K562 (cell line): Measurements from ENCODE around the gene HIVEP3. TPM values are rescaled to one million over a fixed set of nuclear protein-coding genes. Genes with fewer than 3 reads are reported as not detected.

Experiments
- CHD4 ChIP-seq: fragments of 200-600 bp; sonication (generic); IDR thresholded peaks from 3 replicates; pipeline ENCODE4 v1.6.1; 2012; ENCODE audit warnings: low read depth, mild to moderate bottlenecking, mixed read lengths, low read length, inconsistent platforms; ENCODE audit not compliant: insufficient read depth, insufficient replicate concordance, poor library complexity, severe bottlenecking
- CREB3 ChIP-seq: fragments of 450-650 bp; conservative IDR thresholded peaks from 2 replicates; pipeline ENCODE4 v1.6.1; 2016; ENCODE audit warnings: missing genetic modification characterization, low read depth, mild to moderate bottlenecking, missing compliant biosample characterization, moderate library complexity
- CSDE1 ChIP-seq, 2 experiments: fragments of 450-650 bp; IDR thresholded peaks; 2 replicates each; pipeline ENCODE4 v1.6.1; 2016; ENCODE audit warnings: mild to moderate bottlenecking in 1 of 2
- EGR1 ChIP-seq: fragments of 450-650 bp; conservative IDR thresholded peaks from 2 replicates; pipeline ENCODE4 v1.6.1; 2017; ENCODE audit warnings: mild to moderate bottlenecking
- EWSR1 ChIP-seq: fragments of 450-650 bp; IDR thresholded peaks from 2 replicates; pipeline ENCODE4 v1.6.1; 2018; ENCODE audit warnings: borderline replicate concordance, mild to moderate bottlenecking, low read depth, moderate library complexity; ENCODE audit not compliant: partially characterized antibody
- FOSL1 ChIP-seq: fragments of 200-800 bp; sonication (Bioruptor generic); conservative IDR thresholded peaks from 2 replicates; pipeline ENCODE4 v1.6.1; 2016; ENCODE audit warnings: missing genetic modification characterization, missing compliant biosample characterization
- RBM22 ChIP-seq: fragments of 200-400 bp; formaldehyde crosslinking; IDR thresholded peaks from 2 replicates; pipeline ENCODE4 v1.6.1; 2018; ENCODE audit warnings: low read length, low read depth; ENCODE audit not compliant: poor library complexity, severe bottlenecking
- SIN3B ChIP-seq: fragments of 450-650 bp; IDR thresholded peaks from 2 replicates; pipeline ENCODE4 v1.6.1; 2017; ENCODE audit warnings: low read depth, mild to moderate bottlenecking, moderate library complexity
- SMAD4 ChIP-seq: fragments of 250-450 bp; sonication (Bioruptor Pico); conservative IDR thresholded peaks from 2 replicates; pipeline ENCODE4 v1.8.0; 2021; ENCODE audit warnings: inconsistent platforms, mild to moderate bottlenecking, moderate library complexity
- SRSF1 ChIP-seq: fragments of 200-400 bp; formaldehyde crosslinking; IDR thresholded peaks from 2 replicates; pipeline ENCODE4 v1.6.1; 2017; ENCODE audit warnings: mild to moderate bottlenecking, low read depth, low read length, moderate library complexity
- TAF15 ChIP-seq: fragments of 200-400 bp; formaldehyde crosslinking; IDR thresholded peaks from 2 replicates; pipeline ENCODE4 v1.6.1; 2017; ENCODE audit warnings: mild to moderate bottlenecking, low read depth, low read length, moderate library complexity
- TCF15 ChIP-seq: fragments of 250-450 bp; sonication (Bioruptor Pico); IDR thresholded peaks from 2 replicates; pipeline ENCODE4 v1.8.0; 2022; ENCODE audit warnings: moderate library complexity, mild to moderate bottlenecking, inconsistent platforms
- ZFP91 ChIP-seq: sonication (generic); formaldehyde crosslinking; IDR thresholded peaks from 2 replicates; pipeline ENCODE4 v1.8.0; 2022; ENCODE audit warnings: mild to moderate bottlenecking, missing genetic modification reagents
- ZFPM2 ChIP-seq: fragments of 250-450 bp; sonication (Bioruptor Pico); IDR thresholded peaks from 2 replicates; pipeline ENCODE4 v1.5.1; 2022; ENCODE audit warnings: mild to moderate bottlenecking
- ZNF175 ChIP-seq: fragments of 200-800 bp; sonication (Bioruptor generic); IDR thresholded peaks from 2 replicates; pipeline ENCODE4 v1.6.1; 2016; ENCODE audit warnings: low read depth, mild to moderate bottlenecking, missing genetic modification characterization, missing compliant biosample characterization
- ZNF449 ChIP-seq: fragments of 250-450 bp; sonication (Bioruptor Pico); IDR thresholded peaks from 2 replicates; pipeline ENCODE4 v1.8.0; 2022; ENCODE audit warnings: moderate library complexity, mild to moderate bottlenecking, inconsistent platforms
- ZNF518B ChIP-seq: fragments of 250-450 bp; sonication (Bioruptor Pico); IDR thresholded peaks from 2 replicates; pipeline ENCODE4 v1.5.0; 2021; ENCODE audit warnings: mild to moderate bottlenecking, moderate library complexity
- polyA plus RNA-seq, 8 experiments: library from polyadenylated mRNA; depleted of rRNA in 4 of 8; stranded (reverse) in 5 of 8; unstranded in 3 of 8; fragments of >200 nt; fragmentation: Nextera tagmentation in 2 of 8; fragmentation: Illumina TruSeq in 1 of 8; extraction: Ambion mirVana in 2 of 8; extraction: Trizol in 1 of 8; gene quantifications; 2 replicates each; pipeline versions ENCODE4 v1.2.1 to v1.2.3, GENCODE V29; 2011 to 2014; ENCODE audit warnings: inconsistent platforms in 1 of 8, missing spikeins in 1 of 8
- total RNA-seq, 7 experiments: library from RNA; depleted of rRNA in 6 of 7; stranded (reverse); fragments of >200 nt in 6 of 7; fragmentation: Illumina TruSeq in 2 of 7; extraction: Trizol in 2 of 7; gene quantifications; 2 replicates each; pipeline versions ENCODE4 v1.2.1 to v1.2.3, GENCODE V29; 2011 to 2021; ENCODE audit warnings: low replicate concordance in 1 of 7

Gene HIVEP3
- total and polyA plus RNA-seq, 9 of the 15 experiments (the other 6 are each of a cell fraction or from before 2014, with no cell fraction given) = 0.09 to 0.58 (median 0.34) TPM; not detected in 1

- no peak for TF ChIP-seq RBM22
- TF ChIP-seq TCF15 (CRISPR knock-in tag) = no peak
- no peak for TF ChIP-seq SMAD4
- TF ChIP-seq ZNF175 (CRISPR knock-in tag) = no peak
- TF ChIP-seq CHD4 = no peak
- no peak for TF ChIP-seq ZFP91 (CRISPR knock-in tag)
- no peak for TF ChIP-seq SRSF1
- TF ChIP-seq SIN3B = no peak
- TF ChIP-seq EGR1 = no peak
- no peak for TF ChIP-seq EWSR1
- TF ChIP-seq ZNF449 (CRISPR knock-in tag) = 0 out of 2 replicates have a peak, but pooled peaks have one; percentile 48
- TF ChIP-seq CREB3 (tag) = no peak
- TF ChIP-seq TAF15 = no peak
- TF ChIP-seq ZNF518B = no peak
- TF ChIP-seq ZFPM2 = no peak
- no peak for TF ChIP-seq CSDE1 (IDR thresholded peaks at IDR 0.05)
- peak; percentile 74 for TF ChIP-seq FOSL1 (tag)
These were observed 234.8 kb downstream of the HIVEP3 start (continued) for GRCh38 chr1:41683681-41684500.
